Lung (tissue), 12 donors: ENCODE data around the gene ALDH1A3. TPM values are rescaled to one million over a fixed set of nuclear protein-coding genes. Genes with fewer than 3 reads are reported as not detected.
A peak's percentile ranks its signal among the peaks of the same experiment; 100 is the strongest.

ENCODE experiments used
- ATAC-seq: fragments of 200-7000 bp; cut with Tn5 transposase; one replicate; pipeline ENCODE4 v1.9.1; 2020; ENCODE audit warnings: moderate number of reproducible peaks; ENCODE audit not compliant: insufficient read depth, low FRiP score
- DNase-seq, 3 donors: peaks; one replicate each; pipeline ENCODE4 v3.0.0-alpha.2; 2013 to 2017
- H3K27ac ChIP-seq, 2 donors: one replicate each; pipeline ENCODE4 v1.5.1; 2013; ENCODE audit warnings: mild to moderate bottlenecking in 2 of 2, moderate library complexity in 2 of 2, control low read depth in 1 of 2, inconsistent platforms in 1 of 2, low read depth in 1 of 2, low read length in 1 of 2
- H3K27me3 ChIP-seq, 3 donors: one replicate each; pipeline ENCODE4 v1.5.1; 2013; ENCODE audit warnings: low read length in 2 of 3; ENCODE audit not compliant: control insufficient read depth in 3 of 3, insufficient read depth in 3 of 3
- H3K36me3 ChIP-seq, 4 donors: one replicate each; pipeline ENCODE4 v1.5.1; 2013; ENCODE audit warnings: low read length in 4 of 4, mild to moderate bottlenecking in 1 of 4, moderate library complexity in 1 of 4; ENCODE audit not compliant: control insufficient read depth in 4 of 4, insufficient read depth in 4 of 4
- H3K4me1 ChIP-seq, 5 donors: one replicate each; pipeline ENCODE4 v1.5.1; 2013; ENCODE audit warnings: low read length in 5 of 5, mild to moderate bottlenecking in 2 of 5, moderate library complexity in 1 of 5; ENCODE audit not compliant: control insufficient read depth in 5 of 5, insufficient read depth in 5 of 5
- H3K4me3 ChIP-seq: one replicate; pipeline ENCODE4 v1.5.1; 2013; ENCODE audit warnings: mild to moderate bottlenecking, control low read depth, moderate library complexity
- H3K9ac ChIP-seq, 2 donors: one replicate each; pipeline ENCODE4 v1.5.1; 2013; ENCODE audit warnings: low read length in 2 of 2, control low read depth in 1 of 2; ENCODE audit not compliant: insufficient read depth in 1 of 2
- H3K9me3 ChIP-seq, 4 donors: one replicate each; pipeline ENCODE4 v1.5.1; 2013; ENCODE audit warnings: low read length in 3 of 4, mild to moderate bottlenecking in 1 of 4, moderate library complexity in 1 of 4; ENCODE audit not compliant: control insufficient read depth in 4 of 4, insufficient read depth in 3 of 4
- WGBS, 2 donors: extraction: QIAGEN DNeasy Blood & Tissue Kit; methylation state at CpG; one replicate each; pipeline ENCODE4 v1.1.7; 2013; 5-methylcytosine and 5-hydroxymethylcytosine counted together
- polyA plus RNA-seq, 2 donors: library from polyadenylated mRNA; stranded (reverse); fragments of 200-250 nt; gene quantifications; one replicate each; pipeline ENCODE4 v1.2.1, GENCODE V29; 2013
- total RNA-seq, 2 donors: library from RNA; depleted of rRNA in 1 of 2; stranded (reverse); fragments of >200 nt in 1 of 2; gene quantifications; one replicate each; pipeline ENCODE4 v1.2.1, GENCODE V29; 2014 to 2021
- TF ChIP-seq, protein P1 (sequence below): IDR thresholded peaks from 2 replicates; pipeline ENCODE4 v1.5.1; 2012; ENCODE audit warnings: mild to moderate bottlenecking; ENCODE audit errors: control extremely low read depth, extremely low read depth
- donor health status: control.
- donor health status: control.
- donor health status: Bipolar disorder and iron deficiency.
- donor health status: healthy.
- donor health status: DM: yes; HTN: yes; CAD: no.

Gene ALDH1A3
- total and polyA plus RNA-seq, 4 donors: 3.0 to 18.7 (median 14.8) TPM

DNA sequence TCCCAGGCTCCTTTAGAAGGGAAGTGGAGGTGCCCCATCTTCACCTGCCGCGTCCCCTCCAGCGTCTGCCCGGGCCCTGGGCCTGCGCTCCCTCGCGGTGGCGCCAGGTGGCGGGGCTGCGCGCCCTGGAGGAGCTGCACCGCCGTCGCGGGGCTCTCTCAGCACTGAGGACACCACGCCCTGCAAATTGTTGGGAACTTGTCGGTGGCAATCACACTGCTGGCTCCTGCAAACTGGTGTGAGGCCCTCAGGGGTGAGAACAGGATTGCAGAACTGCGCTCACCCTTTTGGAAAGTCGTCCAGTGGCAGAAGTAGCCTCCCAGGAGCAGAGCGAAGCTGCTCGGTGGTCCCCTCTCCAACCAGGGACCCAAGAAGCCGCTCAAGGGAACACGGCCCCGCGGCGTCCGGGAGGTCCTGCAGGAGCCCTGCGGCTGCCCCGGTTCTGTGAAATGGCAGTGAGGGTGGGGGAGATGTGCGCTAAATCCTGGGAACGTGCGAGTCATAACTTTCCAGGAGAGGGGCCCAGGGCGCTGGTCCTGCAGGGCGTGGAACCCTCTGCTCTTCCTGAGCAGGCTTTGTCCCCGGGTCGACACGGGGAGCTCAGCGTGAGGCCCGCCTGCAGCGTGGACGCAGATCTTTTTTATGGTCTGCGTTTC lies 38.5 kb downstream of the ALDH1A3 start:
- Histone ChIP-seq H3K4me1 (peaks cover 0 to 25% (median 7%) of the 10 kb centered on the region in 5 donors), H3K4me3 (no peak overlapping the region), H3K9ac (no peak overlapping the region), H3K9me3 (peaks cover 0 to 1% (median 0%) of the 10 kb centered on the region in 4 donors), H3K27me3 (peaks cover 0 to 52% (median 37%) of the 10 kb centered on the region in 3 donors), H3K36me3 (no peaks in the 10 kb centered on the region), H3K27ac (peak overlapping the region in 1 of 2 donors; percentile 0)
- DNase-seq (peak; percentile 63 to 75 (median 71)), ATAC-seq (peak; percentile 92)
- 2% methylated on average over 42 of the region's 42 CpGs for WGBS, 2 donors
- TF ChIP-seq, protein P1, sequence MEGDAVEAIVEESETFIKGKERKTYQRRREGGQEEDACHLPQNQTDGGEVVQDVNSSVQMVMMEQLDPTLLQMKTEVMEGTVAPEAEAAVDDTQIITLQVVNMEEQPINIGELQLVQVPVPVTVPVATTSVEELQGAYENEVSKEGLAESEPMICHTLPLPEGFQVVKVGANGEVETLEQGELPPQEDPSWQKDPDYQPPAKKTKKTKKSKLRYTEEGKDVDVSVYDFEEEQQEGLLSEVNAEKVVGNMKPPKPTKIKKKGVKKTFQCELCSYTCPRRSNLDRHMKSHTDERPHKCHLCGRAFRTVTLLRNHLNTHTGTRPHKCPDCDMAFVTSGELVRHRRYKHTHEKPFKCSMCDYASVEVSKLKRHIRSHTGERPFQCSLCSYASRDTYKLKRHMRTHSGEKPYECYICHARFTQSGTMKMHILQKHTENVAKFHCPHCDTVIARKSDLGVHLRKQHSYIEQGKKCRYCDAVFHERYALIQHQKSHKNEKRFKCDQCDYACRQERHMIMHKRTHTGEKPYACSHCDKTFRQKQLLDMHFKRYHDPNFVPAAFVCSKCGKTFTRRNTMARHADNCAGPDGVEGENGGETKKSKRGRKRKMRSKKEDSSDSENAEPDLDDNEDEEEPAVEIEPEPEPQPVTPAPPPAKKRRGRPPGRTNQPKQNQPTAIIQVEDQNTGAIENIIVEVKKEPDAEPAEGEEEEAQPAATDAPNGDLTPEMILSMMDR: peak; percentile 77

DNA sequence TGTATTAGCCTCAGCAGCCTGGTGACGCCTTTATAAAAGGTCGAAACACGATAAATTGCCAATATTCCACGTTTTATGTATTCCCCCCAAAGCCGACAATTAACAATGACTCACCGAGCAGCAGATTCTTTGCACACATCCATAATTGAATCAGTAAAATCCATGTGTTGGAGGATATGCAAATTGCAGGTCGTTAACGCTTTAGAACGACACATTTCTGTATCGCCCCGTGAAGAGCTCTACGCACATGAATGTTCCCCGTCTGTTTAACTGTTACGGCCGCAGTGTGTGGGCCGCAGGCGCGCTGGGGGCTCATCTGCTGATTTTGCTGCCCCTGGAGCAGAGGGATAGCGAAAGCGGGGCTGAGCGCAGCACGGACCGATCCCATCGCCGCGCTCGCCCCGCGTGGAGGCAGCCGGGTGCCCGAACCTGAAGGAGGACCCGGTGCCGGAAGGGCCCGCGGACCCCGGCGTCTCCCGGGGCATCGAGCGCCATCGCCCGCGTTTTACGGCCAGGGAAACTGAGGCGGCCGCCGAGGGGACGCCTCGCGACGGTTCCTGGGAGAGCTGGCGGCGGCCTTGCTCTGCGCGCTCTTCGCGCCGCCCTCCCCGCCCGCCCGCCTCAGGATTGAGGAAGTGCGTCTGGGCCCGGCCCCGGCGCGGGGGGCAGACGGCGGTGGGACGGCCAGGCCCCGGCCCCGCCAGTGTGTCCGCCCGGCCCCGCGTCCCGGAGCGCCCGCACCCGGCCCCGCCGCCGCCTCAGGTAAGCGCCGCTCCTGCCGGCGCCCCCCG lies 39.3 kb downstream of the ALDH1A3 start, which contains the start of gene LRRK1:
Gene LRRK1, plus strand, starts transcription at position 668 of the 791 bp plus-strand sequence. CDS start 5,276 bp downstream, outside the sequence.
- peak within 1 kb of the TSS in 1 of 2 donors; percentile 34 for H3K9ac ChIP-seq
- no peaks in the 10 kb centered on the region for H3K9me3 ChIP-seq
- H3K27ac ChIP-seq: peak within 1 kb of the TSS; percentile 0 to 3
- ATAC-seq (peak; percentile 35), DNase-seq (peak in 2 of 3 donors; percentile 40 to 43)
- H3K4me3 ChIP-seq: peak within 1 kb of the TSS; percentile 64
- TF ChIP-seq, protein P1: no peak
- H3K4me1 ChIP-seq: peaks cover 0 to 22% (median 7%) of the 10 kb centered on the region in 5 donors
- WGBS, 2 donors: 1 to 2% methylated on average over 55 to 87 of the region's 87 CpGs
- H3K27me3 ChIP-seq: peaks cover 0 to 55% (median 37%) of the 10 kb centered on the region in 3 donors
- H3K36me3 ChIP-seq: no peaks in the 10 kb centered on the region

DNA sequence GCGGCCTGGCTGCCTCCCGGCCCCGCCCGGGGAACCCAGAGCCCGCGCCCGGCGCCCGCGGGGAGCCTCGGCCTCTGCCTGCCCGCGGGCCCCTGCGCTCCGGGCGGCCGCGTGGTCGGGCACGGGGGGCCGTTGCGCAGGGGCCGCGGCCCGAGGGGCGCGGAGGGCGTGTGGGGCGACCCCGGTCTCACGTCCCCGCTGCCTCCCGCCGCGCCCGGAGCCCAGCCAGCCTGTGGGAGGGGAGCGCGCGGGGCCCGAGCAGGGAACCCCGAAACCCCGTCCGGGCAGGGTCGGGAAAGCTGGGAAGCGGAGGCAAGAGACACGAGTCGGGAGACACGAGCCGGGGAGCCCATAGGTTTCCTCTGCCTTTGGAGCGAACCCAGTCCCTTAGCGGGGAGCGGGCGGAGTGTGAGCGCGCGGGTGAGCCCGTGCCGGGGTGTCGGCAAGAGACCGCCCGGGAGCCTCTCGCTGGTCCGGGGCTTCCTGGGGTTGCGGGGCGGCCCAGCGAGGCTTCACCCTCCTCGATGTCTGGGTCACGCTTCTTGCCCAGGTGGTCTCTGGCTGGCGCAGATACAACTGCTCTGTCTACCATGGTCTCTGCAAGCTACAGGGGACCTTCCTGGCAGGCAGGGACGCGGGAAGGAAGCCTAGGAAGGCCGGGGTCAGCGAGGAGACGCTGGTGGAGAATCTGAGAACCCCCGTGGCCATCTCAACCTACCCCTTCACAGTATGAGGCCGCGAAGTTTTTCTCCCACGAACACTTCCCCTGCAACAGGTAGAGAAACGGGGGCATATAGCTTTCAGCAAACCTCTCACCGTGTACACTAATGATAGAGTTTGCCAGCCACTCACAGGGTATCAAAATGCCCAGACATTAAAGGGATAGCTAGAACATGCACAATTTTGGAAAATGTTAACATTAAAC lies 40.1 kb downstream of the ALDH1A3 start:
- no peaks in the 10 kb centered on the region for H3K9me3 ChIP-seq
- peak overlapping the region; percentile 64 for H3K4me3 ChIP-seq
- TF ChIP-seq, protein P1: no peak
- peaks cover 0 to 1% (median 0%) of the 10 kb centered on the region in 4 donors for H3K36me3 ChIP-seq
- H3K9ac ChIP-seq: no peak overlapping the region
- no peak overlapping the region for H3K27ac ChIP-seq
- peaks cover 0 to 15% (median 3%) of the 10 kb centered on the region in 5 donors for H3K4me1 ChIP-seq
- peaks cover 0 to 55% (median 37%) of the 10 kb centered on the region in 3 donors for H3K27me3 ChIP-seq
- no peak for ATAC-seq
- DNase-seq: peak in 2 of 3 donors; percentile 34 to 36
- 2 to 4% methylated on average over 61 to 80 of the region's 80 CpGs for WGBS, 2 donors
